Adrenal gland (tissue), 5 donors: ENCODE measurements around the gene RBKS.

Experiments
- CTCF ChIP-seq, 6 experiments: fragments of 450-650 bp in 4 of 6; fragments of 200-600 bp in 2 of 6; sonication (generic) in 1 of 6; IDR thresholded peaks; 1 replicate in 5 of 6; 2 replicates in 1 of 6; pipeline versions ENCODE4 v1.5.1 to v1.8.0; 2016 to 2021; ENCODE audit warnings: antibody characterized with exemption in 6 of 6, mild to moderate bottlenecking in 2 of 6, moderate library complexity in 1 of 6
- POLR2A ChIP-seq, 2 donors: fragments of 450-650 bp; IDR thresholded peaks; one replicate each; pipeline ENCODE4 v1.6.1; 2017; ENCODE audit warnings: antibody characterized with exemption in 2 of 2, mild to moderate bottlenecking in 2 of 2, moderate library complexity in 1 of 2
- donor health status: DM: no; HTN: no; CAD: no.

GRCh38 chr2:27742571-27742970 is 147.6 kb downstream of the RBKS start:
- TF ChIP-seq CTCF (IDR thresholded peaks at IDR 0.05): no peak
- TF ChIP-seq POLR2A (IDR thresholded peaks at IDR 0.05): no peak
